HG02852 (cell line): ENCODE data around the gene SKAP1.
A peak's percentile ranks its signal among the peaks of the same experiment; 100 is the strongest.
"Not testable (repeated sequence)": the region's sequence is repeated elsewhere in the genome, so short reads cannot be mapped to it uniquely, and the experiment has no call there.

ENCODE experiments used
- ATAC-seq: cut with Tn5 transposase; IDR thresholded peaks from one replicate; pipeline ENCODE4 v1.9.1; 2021; ENCODE audit warnings: mild to moderate bottlenecking, moderate library complexity; ENCODE audit not compliant: unreplicated experiment

Gene SKAP1

DNA sequence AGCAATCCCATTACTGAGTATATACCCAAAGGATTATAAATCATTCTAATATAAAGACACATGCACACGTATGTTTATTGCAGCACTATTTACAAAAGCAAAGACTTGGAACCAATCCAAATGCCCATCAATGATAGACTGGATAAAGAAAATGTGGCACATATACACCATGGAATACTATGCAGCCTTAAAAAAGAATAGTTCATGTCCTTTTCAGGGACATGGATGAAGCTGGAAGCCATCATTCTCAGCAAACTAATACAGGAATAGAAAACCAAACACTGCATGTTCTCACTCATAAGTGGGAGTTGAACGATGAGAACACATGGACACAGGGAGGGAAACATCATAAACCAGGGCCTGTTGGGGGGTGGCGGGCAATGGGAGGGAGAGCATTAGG, 19.3 kb upstream of the SKAP1 start:
- not testable (repeated sequence) for ATAC-seq

GRCh38 chr17:48445248-48445620, 15.2 kb upstream of the SKAP1 start:
- ATAC-seq: no peak

- ATAC-seq: no peak
These were observed 14.7 kb upstream of the SKAP1 start for GRCh38 chr17:48444516-48445247.

DNA sequence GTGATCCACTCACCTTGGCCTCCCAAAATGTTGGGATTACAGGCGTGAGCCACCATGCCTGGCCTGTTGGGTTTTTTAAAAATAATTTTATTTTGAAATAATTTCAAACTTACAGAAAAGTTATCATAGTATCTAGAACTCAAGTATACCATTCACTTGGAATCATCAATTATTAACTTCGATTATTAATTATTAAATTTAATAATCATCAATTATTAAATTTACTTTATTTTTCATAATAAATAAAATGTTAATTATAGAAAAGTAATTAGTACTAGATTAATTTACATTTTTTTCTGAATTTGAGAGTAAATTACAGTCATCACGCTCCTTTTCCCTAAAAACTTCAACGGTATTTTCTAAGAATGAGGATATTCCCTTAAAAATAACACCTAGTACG, 13.7 kb upstream of the SKAP1 start:
- ATAC-seq: no peak

GRCh38 chr17:48442819-48443218, 12.8 kb upstream of the SKAP1 start:
- no peak for ATAC-seq

DNA sequence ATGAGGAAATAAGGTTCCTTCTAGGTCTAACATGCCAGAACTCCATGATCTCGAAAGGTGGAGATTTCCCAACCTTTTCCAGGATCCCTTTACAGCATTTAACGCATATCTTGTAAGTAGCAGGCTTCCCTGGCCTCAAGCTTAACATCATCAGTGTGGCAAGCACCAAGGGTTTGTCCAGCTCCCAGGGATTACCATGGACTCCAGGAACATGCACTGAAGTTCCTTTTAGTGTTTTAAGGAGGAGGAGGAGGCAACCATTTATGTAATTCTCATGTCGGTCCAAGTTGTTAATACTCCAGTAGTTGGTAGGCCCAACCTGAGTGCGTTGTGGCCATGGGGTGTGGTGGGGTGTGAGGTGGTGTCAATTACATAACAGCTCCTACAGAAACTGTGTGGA, 11.8 kb upstream of the SKAP1 start:
- ATAC-seq: no peak

DNA sequence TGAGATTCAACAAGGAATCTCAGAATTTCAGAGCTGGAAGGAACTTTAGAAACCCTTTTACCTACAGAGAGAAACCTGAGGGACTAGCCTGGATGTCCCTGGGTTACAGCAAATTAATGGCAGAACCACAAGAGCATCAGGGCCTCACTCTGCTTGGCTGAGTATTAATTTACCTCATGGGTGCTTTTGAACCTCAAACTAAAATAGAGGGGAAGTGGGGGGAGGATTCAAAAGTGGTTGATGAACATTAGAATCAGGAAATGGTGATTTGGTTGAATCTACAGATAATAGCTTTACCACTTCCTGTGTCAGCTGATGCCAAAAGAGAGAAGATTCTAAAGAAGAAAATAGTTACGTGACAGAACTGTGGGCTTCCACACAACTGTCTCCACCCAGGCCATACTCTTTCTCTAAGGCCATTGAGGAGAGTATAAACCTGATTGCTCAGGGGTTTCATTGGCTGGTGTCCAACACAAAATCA, 11.3 kb upstream of the SKAP1 start:
- ATAC-seq: peak; percentile 79

DNA sequence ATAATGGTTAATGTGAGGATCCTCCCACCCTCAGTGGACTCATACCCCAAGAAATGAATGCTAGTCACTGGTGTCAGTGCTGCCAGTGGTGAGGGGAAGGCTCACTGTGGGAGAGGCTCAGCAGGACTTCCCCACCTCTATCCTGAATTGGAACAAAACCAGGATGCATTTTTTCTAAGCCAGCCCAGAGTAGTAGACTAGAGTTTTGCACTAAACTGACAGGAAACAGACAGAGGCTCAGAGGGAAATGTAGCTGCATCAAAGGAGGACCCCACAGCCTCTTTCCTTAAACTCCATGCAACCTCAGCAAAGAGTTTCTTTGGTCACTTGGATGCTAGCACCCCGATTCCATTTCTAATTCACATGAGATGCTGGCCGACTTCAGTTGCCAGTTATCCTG, 10.7 kb upstream of the SKAP1 start:
- ATAC-seq: no peak

DNA sequence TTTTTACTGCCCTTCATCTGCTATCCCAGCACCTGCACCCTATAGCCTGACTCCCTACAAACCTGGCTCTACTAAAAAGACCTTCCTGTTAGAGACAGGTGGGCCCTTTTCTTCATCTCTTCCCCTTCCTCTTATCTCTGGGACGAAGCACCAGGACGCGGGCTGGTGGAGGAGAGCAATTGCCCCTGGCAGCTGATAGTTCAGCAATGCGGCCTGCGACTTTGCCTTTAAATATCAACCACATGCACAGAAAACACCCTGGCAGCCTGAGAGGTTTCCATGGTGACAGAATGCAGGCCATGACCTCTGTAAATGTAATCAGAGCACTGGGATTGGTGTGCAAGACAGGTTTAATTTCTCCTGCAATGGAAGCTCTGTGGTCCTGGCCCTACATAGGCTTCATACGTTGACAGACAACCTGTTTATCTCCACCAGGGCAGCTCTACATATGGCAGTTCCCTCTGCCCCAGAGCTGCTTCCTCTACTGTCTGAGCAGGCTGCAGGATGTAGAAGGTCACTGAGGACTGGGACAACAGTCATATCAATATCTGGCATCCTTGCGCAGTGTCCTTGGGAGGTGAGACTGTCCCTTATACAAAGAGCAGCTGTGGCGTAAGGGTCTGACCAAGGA, 10.0 kb upstream of the SKAP1 start:
- ATAC-seq: no peak

DNA sequence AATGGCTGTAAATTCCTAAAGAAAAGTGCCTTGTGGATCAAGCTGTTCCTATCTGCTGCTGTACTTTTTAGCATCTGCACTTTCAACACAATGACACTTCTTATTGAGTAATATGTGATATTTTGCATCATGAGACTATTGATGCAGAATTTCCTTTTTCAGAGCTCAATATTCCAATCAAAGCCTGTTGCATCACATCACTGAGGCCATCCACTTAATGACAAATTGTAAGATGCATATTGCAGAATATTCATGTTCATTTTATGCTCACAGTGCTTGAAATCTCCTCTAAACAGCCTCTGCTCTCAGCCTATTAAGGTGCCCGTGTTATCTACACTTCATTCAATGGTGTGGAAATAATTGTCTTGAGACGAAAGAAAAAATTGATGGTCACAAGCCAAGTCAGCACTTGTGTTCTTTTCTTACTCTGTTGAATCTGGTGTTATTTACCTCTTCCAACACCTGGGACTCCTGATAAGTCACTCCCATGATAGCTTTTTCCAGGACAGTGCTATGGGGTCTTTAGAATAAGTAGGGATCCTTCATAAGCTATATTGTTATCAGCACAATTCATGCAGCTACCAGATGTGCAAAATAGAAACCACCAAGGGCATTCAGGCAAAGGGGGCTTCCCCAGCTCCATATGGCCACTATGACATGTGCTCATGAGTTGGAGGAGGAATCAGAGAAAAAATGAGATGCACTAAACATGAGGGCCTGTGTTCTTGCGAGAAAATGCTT, 9.3 kb upstream of the SKAP1 start:
- ATAC-seq: no peak

- no peak for ATAC-seq
These were observed 8.6 kb upstream of the SKAP1 start for GRCh38 chr17:48438516-48439061.

DNA sequence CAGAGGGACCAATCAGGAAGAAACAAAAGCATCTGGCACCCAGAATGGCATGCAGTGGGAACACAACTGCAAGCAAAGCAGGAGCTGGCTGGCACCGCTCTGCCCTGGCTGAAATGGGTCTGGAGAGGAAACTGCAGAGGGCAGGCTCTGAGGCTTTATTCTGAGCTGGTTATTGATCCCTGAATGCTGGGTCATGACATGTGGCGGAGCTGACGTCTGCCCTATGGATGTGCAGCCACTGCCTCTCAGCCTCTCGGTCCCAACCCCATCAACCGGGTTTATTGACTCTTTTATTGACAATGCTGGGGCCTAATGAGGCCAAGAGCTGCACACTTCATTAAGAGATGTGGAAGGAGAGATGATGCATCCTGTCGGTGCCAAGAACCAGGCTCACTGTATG, 3.9 kb upstream of the SKAP1 start:
- ATAC-seq: no peak

DNA sequence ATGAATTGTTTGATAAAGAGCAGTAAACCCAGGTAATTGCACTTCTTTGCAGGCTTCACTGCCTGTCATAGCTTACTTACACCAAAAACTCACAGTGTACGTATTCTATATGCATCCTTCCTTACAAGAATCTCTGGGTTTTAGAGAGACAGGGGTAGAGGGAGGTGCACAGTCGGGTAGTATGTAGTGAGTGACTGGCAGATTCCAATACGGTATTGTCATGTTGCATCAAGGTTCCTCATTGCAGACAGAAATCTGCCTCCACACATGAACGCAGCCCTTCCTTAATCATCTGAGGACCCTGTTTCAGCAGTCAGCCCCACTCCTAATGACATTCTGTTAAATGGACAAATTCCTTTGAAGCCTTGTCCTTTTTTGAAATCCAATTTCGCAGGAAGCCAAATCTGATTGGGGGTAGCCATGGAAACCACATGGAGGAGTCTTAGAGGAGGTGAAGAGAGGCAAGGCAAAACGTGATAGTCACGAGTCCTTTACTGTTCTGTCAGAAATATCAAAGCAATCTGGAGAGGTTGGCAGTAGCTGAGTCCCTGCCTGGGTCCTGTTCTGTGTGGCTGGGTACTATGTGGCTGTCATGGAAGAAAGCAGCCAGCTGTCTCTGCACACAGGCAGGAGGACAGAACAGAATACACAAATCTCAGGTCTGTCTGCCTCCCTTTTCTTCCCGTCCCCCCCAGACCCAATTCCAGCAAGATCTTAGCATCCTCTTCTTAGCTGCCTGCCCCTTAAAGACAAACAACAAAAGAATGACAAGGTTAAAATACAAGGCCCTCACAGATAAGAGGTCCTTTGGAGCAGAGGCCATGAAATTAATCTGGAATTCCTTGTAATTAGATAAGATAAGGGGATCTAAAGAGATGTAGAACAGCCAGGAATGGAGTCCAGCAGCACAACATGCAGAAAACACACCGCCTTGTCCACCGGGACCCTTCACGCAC, 3.1 kb upstream of the SKAP1 start:
- no peak for ATAC-seq

DNA sequence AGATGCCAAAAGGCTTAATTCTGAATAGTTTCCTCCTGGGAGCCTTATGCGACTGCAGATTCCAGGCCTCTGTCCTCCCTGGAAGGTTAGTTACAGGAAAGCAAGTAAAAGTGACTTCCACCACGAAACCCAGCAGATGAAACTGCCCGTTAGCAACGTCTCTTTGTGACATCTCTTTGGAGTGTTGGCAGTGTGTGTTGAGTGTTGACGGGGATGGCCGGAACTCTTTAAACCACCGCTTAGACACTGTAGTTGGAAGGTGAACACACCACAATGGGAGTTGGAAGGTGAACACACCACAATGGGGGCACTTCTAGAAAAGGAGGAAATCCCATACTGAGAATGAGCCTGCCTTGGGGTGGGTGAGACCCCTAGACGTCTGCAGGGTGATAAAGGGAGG, 858 bp downstream of the SKAP1 start:
- no peak for ATAC-seq

- ATAC-seq: no peak
These were observed 2.4 kb downstream of the SKAP1 start for GRCh38 chr17:48427598-48427997.

- no peak for ATAC-seq
These were observed 3.1 kb downstream of the SKAP1 start for GRCh38 chr17:48426761-48427500.

DNA sequence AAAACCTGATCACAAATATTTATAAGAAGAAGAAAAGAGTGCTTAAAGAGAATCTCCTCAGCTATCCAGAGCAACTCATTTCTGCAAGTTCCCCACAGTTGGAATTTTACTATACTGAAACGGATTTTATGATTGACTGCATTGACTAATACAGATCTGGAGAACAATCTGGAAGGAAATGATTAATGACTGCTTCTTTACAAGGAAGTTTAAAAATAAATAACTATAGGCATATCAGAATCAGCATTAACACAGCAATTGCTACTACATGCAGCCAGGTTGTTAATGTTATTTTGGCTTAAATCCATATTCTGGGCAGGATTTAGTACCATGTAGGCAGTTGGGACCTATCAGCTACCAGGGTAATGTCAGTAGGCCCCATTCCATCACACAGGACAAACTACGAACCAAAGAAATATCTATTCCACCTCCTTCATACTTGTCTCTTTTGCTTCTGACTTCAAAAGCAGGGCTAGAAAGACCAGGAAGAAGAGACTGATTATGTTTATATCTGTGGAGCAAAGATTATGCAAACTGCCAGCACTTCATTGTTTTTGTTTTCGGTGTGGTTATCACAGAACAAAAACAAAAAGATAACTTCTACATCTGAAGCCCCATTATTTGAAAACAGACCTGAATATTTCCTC, 3.9 kb downstream of the SKAP1 start:
- no peak for ATAC-seq

DNA sequence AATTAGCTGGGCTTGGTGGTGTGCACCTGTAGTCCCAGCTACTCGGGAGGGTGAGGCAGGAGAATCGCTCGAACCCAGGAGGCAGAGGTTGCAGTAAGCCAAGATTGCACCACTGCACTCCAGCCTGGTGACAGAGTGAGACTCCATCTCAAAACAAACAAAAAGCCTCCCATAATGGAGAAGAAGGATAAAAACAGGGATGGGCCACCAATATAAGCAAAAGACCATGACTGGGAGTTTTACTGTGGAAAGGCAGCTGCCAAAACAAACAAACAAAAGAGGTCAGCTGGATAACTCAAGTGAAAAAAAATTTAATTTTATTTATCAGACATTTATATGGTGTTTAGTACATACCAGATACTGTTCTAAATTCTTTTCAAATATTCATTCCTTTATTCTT, 8.0 kb downstream of the SKAP1 start:
- not testable (repeated sequence) for ATAC-seq

DNA sequence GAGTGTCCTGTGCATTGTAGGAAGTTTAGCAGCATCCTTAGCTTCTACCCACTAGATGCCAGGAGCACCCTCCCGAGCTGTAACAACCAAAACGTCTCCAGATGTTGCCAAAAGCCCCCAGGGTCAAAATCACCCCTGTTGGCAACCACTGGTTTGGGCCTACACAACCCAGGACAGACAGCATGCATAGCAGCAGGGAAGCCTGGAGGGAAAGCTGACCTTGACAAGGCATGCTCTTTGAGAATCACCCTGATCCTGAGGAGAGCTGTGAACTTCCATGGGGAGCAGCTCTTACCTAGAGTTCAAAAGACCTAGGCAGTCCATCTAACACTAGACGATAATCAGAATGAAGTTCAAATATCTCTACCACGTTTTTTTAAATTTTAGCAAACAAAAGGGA, 9.2 kb downstream of the SKAP1 start:
- ATAC-seq: no peak
